Activated naive CD4-positive, alpha-beta T cell treated with anti-CD3 and anti-CD28 coated beads, Interleukin-2, amount 50 U/mL, for 16 hours (primary cell): ENCODE measurements around the gene SF3B5.
A peak's percentile ranks its signal among the peaks of the same experiment; 100 is the strongest.
"Not testable (repeated sequence)": the region's sequence is repeated elsewhere in the genome, so short reads cannot be mapped to it uniquely, and the experiment has no call there.

Experiments used
- DNase-seq: peaks from one replicate; pipeline ENCODE4 v3.0.0-alpha.2; 2020

The SF3B5 gene

DNA sequence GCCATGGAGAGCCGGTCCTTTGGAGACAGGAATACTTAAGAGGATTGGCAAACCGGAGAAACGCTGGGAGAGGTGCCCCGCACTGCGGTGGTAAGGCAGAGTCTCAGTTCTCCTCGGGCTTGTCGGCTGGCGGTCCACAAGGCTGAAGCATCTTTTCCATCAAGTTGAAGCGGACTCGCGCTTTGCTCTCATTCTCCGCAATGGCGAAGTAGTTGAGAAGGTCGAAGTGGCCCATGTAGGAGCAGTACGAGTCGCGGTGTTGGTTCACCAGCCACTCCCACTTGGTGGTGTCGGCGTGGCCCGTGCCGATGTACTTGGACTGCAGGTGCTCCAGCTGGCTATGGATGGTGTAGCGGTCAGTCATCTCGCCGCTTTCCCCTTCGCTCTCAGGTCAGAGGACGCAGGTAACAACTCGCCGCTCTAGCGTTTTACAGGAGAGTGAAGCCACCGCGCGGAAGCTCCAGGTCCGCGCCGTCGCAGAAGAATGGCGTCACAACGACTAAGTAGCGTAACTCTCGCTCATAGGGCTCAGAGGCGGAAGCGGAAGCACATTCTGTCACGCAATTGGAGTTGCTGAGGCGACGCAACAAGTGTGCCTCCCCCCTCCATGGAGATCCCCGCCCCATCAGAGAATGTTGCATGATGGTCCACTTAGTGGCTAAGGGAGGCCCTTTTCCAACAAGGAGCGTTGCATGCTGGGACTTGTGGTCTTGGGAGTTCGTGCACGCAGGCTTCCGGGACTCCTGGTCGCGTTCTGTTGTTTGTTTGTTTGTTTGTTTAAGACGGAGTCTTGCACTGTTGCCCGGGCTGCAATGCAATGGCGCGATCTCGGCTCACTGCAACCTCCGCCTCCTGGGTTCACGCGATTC lies at the start of gene SF3B5:
SF3B5 (minus strand) TSS at position 440 of the 869 bp plus-strand sequence; CDS start at position 364, 76 bp downstream.
- peak; percentile 97 for DNase-seq

DNA sequence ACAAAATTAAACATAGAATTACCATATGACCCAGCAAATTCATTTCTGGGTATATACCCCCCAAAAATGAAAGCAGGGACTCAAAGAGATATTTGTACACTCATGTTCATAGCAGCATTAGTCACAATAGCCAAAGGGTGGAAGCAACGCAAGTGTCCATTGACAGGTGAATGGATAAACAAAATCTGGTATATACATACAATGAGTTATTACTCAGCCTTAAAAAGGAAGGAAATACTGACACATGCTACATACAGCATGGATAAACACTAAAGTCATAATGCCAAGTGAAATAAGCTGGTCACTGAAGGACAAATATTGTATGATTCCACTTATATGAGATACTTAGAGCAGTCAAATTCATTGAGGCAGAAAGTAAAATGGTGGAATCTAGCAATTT lies 49.6 kb upstream of the SF3B5 start:
- no peak for DNase-seq

DNA sequence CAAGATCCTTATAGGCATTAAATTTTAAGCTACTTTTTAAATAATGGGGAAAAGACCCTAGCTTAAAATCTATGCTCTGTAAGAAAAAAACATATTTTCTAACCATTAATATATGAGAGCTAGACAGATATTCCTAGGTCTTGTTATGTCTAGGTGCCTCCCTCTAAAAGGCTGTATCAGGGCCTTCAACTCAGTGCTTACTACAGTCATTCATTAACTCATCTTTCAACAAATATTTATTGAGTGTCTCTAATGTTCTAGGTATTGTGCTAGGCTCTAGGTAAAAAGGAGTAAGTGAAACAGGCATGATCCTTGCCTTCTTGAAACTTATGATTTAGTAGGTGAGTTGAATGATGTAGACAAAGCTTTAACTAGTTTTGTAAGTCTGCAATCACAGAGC lies 48.5 kb upstream of the SF3B5 start:
- no peak for DNase-seq

DNA sequence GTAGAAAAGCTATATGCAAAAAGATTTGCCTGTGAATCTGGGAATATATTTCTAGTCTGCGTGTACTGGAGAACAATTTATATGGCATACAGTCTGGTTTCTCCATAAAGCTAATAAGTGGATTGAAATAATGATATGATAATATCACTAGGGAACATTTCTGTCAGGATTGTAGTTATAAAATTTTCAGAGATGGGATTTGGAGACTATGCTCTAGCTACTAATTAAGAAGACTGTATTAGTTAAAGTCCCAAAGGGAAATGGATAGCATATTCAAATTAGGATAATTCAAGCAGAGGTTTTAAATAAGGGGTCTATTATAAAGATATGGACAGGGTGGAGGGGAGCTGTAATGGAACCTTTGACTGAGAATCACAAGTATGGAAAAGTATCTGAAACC lies 47.7 kb upstream of the SF3B5 start:
- DNase-seq = no peak

DNA sequence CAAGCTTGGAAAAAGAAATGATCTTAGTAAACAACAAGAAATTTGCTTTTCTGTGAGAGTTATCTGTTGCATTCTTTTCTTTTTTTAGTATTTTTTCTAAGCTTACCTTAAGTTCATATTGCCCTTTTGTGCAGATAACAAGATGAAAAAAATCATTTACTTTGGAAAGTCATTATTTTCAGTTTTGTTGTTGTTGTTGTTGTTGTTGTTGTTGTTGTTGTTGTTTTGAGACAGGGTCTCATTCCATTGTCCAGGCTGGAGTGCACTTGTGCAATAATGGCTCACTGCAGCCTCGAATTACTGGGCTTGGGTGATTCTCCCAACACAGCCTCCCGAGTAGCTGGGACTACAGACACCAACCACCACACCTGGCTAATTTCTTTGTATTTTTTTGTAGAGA lies 46.1 kb upstream of the SF3B5 start:
- no peak for DNase-seq

DNA sequence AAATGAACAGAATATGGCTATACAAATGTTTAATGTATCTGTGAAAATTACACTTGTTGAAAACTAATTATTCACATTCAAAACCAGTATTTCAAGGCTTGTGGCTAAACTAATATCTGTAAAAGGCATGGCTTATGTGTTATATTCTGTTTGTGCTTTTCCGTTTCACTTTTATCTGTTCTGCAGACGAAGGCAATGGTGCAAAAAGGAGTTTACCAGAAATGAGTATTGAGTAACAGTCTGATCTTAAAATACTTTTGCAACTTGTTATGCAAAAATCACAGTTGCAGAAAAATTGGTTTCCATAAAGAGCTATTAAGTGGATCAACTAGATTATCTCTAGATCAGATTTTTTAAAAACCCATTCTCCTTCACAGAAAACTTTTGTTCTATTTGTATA lies 45.5 kb upstream of the SF3B5 start:
- DNase-seq = no peak

DNA sequence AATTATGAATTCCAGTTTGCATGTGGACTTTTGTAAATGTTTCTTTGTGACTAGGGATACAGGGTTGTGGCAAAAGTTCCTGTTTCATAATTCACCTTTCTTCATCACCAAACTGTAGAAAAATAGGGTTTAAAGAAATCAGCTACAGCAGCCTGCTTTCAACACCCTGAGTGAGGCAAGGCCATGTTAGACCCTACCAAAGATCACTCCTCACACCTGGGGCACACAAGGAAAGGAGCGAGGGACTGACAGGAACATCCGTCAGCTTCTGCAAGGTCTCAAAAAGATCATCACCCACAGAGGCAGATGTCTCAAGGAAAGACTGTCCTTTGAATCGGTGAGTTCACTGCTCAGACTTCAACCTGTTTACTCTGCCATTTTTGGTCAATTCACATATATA lies 44.4 kb upstream of the SF3B5 start:
- DNase-seq = no peak

DNA sequence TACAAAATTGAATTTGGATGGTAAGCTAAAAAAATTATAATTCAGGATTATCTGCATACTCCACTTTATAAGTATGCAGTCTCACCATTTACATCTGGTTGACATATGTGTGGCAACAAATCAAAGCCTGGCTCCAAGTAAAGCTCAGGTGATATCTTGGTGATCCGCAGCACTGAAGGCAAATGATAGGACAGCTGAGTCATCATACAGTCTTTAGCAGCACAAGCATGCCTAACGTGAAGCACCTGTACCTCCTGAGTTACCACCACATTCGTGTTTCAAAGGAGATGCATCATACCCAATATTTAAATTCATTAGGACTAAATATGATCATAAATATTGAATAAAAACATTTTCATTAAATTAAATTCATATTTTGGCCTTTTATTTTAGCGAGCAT lies 43.2 kb upstream of the SF3B5 start:
- DNase-seq = no peak

DNA sequence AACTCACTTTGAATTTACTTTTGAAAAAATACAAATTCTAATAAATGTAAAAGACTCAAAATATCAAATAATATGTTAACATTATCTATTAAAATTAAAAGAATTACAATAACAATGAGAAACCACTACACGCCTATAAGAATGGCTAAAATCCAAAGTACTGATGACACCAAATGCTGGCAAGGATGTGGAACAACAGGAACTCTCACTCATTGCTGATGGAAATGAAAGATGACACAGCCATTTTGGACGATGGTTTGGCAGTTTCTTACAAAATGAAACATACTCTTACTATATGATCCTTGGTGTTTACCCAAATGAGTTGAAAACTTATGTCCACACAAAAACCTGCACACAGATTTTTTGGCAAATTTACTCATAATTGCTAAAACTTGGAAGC lies 39.4 kb upstream of the SF3B5 start:
- DNase-seq = no peak

DNA sequence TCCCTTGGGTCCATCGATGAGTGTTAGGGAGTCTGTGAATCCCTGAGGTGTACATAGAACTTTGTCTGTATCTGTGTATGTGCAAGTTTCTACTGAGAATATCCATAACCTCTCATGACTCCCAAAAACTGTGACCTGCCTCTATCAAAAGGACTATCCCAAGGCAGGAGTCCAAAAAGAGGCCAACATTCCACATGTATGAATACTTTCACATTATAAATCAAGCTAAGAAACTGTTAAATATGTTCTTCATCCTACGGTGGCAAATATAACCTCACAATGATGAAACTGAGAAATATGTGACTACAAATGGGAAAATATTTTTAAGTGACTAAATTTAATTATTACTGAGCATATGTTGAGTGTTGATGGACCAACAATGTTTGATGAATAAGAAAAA lies 38.8 kb upstream of the SF3B5 start:
- no peak for DNase-seq

DNA sequence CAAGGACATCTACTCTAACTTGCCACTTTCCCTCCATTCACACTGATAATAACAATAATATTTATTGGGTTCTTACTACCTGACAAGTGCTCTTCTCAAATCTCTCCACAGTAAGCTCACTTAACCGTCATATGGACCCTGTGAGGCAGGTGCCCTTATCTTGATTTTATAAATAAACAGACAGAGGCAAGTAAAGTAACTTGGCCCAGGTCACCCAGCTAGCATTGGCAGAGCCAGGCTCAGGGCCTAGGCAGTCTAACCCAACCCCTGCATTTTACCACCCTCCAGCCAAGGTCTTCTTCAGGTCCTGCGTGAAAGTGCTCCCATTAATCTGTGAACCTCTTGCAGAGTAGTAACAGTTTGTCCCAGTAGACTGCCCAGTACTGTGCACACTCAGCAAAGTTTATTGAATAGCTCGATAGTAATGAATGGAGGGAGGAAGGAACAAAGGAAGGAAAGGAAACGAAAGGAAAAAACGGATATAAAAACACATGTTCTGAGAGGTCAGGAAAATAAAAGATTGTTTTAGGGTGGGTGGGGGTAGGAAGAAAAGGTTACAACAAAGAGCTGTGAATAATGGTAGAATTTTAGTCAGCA lies 38.0 kb upstream of the SF3B5 start:
- DNase-seq = no peak

DNA sequence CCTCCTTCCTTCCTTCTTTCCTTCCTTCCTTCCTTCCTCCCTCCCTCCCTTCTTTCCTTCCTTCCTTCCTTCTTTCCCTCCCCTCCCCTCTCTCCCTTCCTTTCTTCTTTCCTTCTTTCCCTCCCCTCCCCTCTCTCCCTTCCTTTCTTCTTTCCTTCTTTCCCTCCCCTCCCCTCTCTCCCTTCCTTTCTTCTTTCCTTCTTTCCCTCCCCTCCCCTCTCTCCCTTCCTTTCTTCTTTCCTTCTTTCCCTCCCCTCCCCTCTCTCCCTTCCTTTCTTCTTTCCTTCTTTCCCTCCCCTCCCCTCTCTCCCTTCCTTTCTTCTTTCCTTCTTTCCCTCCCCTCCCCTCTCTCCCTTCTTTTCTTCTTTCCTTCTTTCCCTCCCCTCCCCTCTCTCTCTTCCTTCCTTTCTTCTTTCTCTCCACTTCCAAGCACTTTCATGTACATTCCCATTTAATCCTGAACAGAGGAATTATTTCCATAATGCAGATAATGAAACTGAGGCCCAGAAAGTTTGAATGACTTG lies 36.9 kb upstream of the SF3B5 start:
- not testable (repeated sequence) for DNase-seq

DNA sequence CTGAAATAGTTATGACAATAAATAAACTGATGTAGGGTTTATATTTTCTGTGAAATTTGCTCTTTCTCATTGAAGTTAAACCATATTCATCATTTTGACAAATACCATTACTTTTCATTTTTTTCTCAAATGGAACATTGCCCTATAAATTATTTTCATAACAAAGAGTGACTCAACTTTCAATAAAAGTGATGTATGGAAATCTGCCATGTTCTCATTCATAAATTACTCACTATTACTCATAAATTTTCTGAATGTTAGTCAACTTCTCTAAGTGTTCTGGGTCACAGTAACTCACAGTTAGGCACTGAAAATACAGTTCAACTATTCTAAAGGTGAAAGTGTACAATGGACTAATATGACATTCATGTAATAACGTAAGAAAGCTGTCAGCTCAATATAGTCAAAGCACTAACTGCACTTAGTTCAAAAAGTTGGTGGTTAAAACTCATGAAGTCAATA lies 35.9 kb upstream of the SF3B5 start:
- DNase-seq = no peak

DNA sequence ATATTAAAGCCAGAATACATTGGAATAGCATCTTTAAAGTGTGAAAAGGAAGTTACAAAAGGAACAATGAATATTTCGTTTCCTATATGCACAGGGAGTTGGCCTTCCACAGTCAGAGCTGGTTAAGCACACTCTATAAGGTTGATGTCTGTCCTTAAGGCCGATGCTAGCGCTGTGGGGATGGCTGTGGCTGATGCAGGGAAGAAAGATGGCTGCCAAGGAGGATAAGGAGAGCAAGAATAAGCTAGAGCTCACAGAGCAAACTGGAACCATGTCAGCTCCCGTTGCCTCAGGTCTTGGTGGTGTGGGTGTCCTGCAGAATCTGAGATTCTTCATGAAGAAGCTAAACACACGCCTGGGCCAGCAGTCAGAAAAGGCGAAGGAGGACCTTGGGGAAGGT lies 34.1 kb upstream of the SF3B5 start:
- no peak for DNase-seq

DNA sequence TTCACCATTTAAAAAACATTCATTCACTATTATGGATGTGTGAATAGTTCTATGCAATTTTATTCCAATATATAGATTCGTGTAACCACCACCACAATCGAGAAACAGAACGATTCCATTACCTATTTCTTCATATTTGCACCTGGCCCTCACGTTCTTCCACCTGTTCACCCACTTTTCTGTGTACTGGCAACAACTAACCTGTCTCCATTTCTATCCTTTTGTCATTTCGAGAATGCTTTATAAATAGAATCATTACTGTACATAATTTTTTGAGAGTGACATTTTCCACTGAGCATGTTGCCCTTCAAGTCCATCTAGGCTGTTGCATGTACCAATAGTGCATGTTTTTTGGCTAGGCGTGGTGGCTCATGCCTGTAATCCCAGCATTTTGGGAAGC lies 31.7 kb upstream of the SF3B5 start:
- no peak for DNase-seq

DNA sequence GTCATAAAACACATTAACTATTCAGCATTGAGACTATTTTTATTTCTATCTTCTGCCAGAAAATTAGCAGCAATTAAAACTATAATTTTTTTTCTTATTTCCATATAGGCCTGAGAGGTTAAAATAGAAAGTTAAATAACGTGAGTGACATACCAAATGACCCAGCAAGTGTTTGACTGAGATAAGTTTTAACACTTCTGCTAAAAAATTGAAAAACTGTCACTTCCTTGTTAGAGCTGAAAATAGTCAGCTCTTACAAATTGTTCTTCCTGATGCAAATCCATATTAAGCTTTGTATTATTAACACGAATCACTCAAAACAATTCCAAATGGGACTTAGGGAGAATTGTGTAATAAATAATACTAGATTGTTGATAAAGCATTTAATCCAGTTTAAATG lies 28.5 kb upstream of the SF3B5 start:
- no peak for DNase-seq

DNA sequence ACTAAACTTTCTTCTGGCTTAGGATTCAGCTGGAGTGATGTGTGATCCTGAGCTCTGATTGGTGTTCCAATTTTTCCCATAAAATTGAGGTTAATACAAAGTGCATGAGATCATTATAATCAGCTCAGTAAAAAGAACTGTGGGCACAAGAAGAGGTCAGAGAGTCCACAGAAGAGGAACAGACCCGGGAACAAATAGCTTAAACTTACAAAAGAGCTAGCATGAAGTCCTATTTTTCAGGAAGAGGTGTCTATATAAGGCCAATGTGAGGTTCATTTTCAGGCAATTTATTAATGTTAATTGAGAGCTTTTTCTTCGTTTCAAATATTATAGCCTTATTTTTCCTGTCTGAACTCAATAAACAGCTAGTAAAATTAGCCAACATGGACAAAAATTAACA lies 28.0 kb upstream of the SF3B5 start:
- DNase-seq = no peak

DNA sequence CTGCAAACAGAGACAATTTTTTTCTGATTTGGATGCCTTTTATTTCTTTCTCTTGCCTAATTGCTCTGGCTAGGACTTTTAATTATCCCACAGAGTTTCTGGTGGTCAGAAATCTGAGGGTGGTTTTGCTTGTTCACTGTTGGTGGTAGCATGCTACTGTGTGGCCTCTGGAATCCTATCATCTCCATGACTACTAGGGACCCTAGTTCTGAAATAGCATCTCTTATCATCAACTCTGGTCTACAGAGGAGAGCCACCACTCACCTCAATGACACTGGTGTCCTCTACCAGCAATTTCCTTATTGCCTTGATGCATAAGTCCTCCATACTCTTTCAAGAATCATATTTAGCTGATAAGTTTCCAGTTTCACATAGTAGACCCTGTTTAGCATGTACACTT lies 27.5 kb upstream of the SF3B5 start:
- DNase-seq = no peak

DNA sequence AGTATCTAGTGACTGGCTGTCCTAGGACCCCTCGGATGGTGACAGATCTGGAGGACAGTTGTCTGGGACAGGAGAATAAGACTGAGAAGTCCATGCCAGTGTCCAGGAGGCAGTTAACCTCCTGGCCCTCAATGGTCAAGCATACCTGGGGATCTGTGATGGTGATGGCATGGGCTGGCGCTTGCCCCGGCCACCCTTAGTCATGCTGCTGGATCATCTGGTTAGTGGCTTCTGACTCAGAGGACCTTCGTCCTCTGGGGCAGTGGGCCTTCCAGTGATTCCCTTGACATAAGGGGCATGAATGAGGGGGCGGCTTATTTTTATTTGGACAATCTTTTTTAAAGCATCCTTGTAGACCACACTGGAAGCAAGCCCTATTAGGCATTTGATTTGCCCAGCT lies 24.0 kb upstream of the SF3B5 start:
- no peak for DNase-seq

DNA sequence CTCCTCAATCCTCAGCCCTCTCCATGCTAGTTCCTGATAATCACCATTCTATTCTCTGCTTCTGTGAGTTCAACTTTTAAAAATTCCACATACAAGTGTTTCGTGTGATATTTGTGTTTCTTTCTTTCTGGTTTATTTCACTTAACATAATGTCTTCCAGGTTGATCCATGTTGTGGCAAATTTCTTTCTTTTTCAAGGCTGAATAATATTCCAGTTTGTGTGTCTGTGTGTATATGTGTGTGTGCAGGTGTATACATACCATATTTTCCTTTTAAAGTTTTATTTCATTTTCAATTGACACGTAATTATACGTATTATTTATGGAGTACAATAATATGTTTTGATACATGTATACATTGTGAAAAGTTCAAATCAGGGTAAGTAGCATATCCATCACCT lies 19.8 kb upstream of the SF3B5 start:
- DNase-seq = no peak

DNA sequence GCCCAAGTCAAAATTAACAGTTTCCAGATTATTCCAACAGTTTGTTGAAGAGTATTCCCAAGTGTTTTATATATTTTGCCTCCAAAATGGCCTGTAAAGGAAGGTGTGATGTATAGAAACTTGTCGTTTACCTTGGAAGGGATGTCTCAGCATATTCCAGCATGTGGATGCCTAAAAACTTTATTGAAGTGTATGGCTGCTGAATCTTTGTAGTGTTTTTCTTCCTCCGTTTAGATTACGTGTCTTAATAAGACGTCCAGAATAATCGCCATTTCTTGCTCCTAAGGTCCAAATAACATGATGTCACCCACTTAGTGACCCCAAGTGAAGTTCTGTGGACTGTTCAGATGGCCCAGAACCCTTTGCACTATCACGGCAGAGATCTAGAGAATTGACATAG lies 18.0 kb upstream of the SF3B5 start:
- DNase-seq = no peak

DNA sequence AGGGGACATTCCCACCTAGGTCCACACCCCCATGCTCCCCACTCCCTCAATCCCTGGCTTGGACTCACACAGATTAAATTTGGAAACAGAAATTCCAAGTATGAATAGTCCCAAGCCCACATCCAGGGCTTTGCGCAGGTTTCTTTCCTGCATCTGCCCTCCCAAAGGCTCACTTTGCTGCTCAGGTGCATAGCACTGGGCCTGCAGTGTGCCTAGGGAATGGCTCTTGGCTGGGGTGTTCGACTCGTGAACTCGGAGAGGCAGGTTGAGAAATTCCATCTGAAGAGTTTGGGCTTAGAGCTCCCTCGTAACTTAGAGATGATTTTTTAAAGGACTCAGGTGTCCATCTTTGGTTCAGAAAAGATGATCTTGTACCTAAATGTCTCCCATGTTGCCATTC lies 14.8 kb upstream of the SF3B5 start:
- DNase-seq = no peak

DNA sequence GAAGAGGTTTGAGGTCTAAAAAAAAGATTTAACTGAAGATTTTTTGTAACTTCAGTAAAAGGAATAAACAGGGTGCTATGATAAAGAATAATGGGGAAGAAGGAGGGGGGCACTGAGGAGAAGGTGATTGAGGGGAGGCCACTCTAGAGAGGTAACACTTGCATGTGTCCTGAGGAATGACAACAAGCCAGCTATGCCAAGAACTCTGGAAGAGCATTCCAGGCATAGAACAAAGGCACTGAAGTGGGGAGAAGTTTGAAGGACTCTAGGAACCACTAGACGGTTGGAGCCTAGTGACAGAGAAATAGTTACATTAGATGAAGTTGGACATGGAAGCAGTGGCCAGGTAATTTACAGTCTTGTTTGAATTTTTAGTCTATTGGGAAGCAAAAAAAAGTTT lies 10.8 kb upstream of the SF3B5 start:
- no peak for DNase-seq

DNA sequence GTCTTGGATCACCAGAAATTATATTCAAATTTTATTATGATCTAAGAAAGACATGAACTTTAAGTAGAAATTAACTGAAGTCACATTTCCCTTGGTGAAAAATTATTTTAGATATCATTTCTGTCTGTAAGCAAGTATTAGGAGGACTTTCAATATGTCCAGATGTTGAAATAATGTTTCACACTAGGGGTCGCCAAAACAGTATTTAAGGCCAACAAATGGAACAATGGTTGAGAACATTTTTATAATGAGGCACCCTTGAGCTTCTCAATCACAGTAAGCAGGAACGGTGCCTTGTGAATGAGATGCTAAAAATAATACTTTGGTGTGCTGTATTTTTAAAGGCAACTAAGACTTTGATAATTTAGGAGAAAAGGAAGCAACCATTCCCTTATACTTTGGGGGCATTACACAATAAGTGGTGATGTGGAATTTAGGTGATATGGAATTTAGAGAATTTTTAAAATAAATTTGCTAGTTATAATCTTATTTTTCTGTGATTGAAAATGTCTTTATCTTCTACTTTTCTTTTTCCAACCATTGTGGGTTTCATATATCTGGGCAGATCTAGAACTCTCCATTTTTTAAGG lies 9.6 kb upstream of the SF3B5 start:
- no peak for DNase-seq
